Stimulated activated CD4-positive, alpha-beta T cell treated with anti-CD3 and anti-CD28 coated beads, TNF-alpha, amount 100 ng/mL, for 48 hours (primary cell): ENCODE measurements around the gene SLC34A3.

Experiments used
- DNase-seq, 3 donors: peaks; one replicate each; pipeline ENCODE4 v3.0.0-alpha.2; 2020; ENCODE audit warnings: low read depth in 3 of 3

Gene SLC34A3

DNA sequence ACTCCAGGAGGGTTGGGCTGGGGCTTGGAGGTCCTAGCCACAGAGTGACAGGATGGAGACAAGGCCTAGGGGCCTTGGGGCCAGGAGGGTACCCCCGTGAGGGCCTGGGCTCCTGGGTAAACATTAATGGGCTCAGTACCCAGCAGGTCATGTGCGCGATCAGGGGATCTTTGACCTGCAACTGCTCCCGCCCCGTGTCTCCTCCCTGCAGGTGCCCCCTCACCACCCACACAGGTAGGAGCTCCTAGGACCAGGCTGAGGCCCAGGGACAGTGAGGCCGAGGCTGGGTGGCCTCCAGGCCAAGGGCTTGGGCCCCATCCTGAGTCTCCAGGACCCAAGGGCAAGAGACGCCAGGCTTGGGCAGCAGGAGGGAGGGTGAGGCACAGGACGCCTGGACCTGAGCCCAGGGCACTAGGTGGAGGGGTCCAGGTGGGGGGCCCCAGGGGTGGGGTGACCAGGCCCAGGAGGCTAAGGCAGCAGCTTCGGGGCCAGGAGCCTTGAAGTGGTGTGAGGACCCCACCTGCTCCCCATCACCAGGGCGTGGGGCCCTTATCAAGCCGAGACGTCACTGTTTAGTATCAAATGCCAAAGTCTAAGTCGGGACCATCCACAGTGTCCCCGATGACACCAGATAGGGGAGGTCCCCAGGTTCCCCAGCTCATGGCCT is at the start of gene SLC34A3:
Gene SLC34A3, plus strand, starts transcription at position 197 of the 667 bp plus-strand sequence. CDS start 802 bp downstream, outside the sequence.
- no peak for DNase-seq

GRCh38 chr9:137181680-137182079 is 49.0 kb upstream of the SLC34A3 start:
- no peak for DNase-seq

DNA sequence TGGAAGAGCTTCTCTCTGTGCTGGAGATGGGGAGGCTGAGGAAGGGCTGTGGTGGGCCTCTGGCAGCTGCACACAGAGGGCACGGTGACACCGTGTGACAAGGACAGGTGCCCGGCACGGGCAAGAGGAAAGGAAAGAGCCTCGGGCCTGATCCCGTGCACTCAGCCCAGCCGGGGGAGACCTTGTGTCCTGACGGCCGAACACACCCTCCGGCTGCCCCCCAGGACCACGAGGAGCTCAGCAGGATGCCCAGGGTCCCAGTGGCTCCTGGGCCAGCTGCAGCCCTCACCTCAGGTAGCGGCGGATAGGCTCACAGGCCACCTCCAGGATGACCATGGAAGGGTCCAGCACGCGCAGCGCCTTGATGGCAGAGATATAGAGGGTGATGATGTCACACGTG is 47.9 kb upstream of the SLC34A3 start:
- DNase-seq: no peak

GRCh38 chr9:137183980-137184595 is 46.6 kb upstream of the SLC34A3 start:
- no peak for DNase-seq

DNA sequence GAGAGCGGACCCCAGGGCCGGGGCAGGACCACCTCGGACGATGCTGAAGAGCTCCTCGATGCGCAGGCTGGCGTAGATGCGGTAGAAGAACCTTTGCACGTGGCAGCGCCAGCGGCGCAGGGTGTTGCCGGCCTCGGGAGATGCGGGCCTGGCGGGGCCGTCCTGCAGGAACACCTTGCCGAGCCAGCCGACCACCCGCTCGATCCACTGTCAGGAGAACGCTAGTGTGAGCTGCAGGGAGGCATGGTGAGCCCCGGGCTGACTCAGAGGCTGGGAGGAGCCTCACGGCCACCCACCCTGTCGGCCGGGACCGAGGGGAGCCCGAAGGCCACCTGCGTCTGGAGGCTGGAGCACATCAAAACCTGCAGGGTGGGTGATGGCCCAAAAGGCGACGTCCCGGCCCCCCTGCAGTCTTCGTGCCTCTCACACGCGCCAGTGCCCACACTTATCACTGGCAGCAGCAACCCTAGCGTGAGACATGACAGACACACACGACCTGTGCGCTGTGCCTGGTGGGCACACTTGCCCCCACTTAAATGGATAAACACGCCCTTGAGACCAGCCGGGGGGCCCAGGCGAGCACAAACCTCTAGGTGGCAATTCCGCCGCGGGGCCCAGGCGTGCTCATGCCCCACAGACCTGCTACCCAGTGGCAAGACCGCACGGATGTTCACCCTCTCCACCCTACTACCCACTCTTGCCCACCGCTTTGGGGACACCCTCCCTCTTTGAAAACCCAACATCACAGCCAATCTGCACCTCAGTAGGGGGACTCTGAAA is 45.6 kb upstream of the SLC34A3 start:
- DNase-seq: no peak

- DNase-seq: no peak
Observed at GRCh38 chr9:137185921-137186320, 44.8 kb upstream of the SLC34A3 start.

- no peak for DNase-seq
Observed at GRCh38 chr9:137186385-137186784, 44.3 kb upstream of the SLC34A3 start.

- no peak for DNase-seq
Observed at GRCh38 chr9:137187386-137187785, 43.3 kb upstream of the SLC34A3 start.

GRCh38 chr9:137188086-137188489 is 42.6 kb upstream of the SLC34A3 start:
- no peak for DNase-seq

DNA sequence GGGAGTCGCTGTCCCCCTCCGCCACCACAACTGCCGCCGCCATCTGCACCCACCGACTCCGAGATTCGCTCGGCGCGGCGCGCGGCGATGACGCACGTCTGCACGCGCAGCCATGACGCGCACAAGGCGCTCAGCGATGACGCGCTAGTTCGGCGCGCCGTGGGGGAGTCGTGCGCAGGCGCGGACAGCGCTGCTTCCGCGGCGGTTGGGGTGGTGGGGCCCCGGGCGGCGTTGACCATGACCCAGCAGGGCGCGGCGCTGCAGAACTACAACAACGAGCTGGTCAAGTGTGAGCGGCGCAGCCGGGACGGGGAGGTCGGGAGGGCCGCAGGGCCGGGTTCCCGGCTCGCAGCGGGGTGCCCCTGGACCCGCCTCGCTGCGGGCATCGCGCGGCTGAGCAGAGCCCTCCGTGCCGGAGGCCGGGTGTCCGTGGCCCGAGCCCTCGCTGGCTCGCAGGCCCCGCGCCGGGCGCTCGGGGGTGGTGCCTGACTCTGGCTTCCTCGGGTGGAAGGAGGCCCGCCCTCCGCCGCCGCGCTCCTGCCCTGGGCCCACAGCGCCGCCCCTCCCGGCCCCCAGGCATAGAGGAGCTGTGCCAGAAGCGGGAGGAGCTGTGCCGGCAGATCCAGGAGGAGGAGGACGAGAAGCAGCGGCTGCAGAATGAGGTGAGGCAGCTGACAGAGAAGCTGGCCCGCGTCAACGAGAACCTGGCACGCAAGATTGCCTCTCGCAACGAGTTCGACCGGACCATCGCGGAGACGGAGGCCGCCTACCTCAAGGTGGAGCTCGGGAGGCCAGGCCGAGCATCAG is 42.0 kb upstream of the SLC34A3 start, which contains the start of the genes ANAPC2 and SSNA1:
Gene ANAPC2, minus strand, starts transcription at position 71 of the 807 bp plus-strand sequence. Its CDS starts 28 bp downstream, at position 43.
Gene SSNA1, plus strand, starts transcription at position 187 of the 807 bp plus-strand sequence. Its CDS starts 51 bp downstream, at position 238.
- peak; percentile 81 to 93 (median 92) for DNase-seq

- DNase-seq: no peak
Observed at GRCh38 chr9:137189297-137190295, 41.1 kb upstream of the SLC34A3 start.

- DNase-seq: no peak
Observed at GRCh38 chr9:137190315-137190856, 40.3 kb upstream of the SLC34A3 start.

DNA sequence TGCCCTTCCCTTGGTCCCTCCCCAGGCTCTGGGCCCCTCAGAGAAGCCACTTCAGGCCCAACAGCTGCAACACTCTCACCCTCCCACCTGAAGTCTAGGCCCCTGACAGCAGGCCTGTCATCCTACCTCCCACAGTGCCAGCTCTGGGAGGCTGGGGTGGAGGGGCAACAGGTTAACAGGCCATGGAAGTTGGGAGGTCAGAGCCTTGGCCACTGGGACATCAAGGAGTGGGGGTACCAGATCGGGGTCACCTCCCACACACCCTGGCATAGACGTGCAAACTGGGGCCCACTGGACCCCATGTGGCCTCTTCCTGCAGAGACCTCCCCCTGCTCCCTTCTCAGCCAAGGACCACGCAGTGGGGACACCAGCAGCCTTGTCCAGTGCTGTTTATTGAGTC is 39.5 kb upstream of the SLC34A3 start:
- no peak for DNase-seq

DNA sequence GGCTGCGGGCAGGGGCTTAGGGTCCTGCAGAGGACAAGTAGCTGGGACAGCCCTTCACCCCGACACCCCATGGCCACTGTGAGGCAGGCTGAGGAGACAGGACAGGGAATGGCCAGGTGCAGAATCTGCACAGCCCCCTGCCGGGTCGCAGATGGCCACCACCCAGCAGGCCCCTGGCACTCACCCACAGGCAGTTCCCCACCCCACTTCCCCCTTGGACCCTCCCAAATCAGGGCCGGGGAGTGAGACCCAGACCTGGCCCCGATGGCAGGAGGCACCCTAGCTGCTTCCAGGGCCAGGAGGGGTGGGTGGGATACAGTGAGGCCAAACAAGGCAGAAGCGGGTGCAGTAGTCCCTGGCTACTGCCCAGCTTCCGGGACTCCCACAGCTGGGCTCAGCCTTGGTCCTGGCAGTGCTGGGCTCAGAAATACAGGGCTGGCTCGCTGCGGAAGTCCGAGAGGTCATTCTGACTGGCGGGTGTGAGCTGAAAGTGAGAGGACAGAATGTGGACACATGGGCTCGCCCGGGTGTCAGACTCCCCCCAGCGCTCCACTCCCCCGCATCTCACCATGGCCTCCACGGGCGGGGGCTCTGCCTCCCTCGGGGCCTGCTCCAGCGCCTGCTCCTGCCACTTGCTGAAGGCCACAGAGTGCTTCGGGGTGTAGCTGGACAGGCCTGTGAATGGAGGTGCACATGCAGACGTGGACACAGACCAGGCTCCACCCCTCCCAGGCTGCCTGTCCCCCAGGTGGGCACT is 38.8 kb upstream of the SLC34A3 start:
- no peak for DNase-seq

- DNase-seq: no peak
Observed at GRCh38 chr9:137192448-137192780, 38.3 kb upstream of the SLC34A3 start.

GRCh38 chr9:137192859-137193258 is 37.8 kb upstream of the SLC34A3 start:
- no peak for DNase-seq

DNA sequence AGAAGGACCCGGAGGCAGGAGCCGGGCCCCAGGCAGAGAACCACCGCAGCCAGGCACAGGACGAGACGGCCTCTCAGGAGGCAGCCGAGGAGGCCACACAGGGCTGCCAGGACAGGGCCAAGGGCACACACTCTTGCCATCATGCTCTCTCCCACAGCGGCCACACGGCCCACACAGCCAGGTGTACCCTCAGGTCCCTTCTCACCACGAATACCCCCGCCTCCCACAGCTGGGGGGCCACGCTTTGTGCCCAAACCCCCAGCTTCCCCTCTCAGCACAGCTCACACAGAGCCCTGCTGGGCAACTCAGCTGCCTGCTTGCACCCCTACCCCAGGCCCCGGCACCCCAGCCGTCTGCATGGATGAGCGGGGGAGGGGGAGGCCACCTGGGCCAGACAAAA is 36.9 kb upstream of the SLC34A3 start:
- DNase-seq: no peak

- DNase-seq: no peak
Observed at GRCh38 chr9:137194388-137194787, 36.3 kb upstream of the SLC34A3 start.

DNA sequence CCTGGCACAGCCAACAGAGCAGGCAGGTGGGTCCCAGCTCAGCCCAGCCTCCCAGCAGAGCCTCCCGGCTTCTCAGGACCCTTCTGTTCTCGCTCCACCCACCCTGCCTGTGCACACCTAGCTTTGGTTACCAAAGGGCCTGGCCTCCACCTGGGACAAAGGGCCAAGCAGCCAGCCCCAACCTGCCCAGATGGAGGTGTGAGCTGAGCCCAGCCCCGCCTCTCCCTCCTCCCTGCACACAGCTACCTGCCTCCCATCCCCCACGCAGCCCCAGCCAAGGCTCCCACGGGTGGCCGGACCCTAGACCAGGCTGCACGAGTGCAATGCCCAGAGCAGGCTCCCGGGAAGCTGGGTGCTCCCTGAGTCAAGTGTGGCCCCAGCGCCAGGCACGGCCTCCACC is 35.8 kb upstream of the SLC34A3 start:
- no peak for DNase-seq
